NCI-H2081 treated with DMSO at 0.1 percent for 48 hours (cell line): Measurements from ENCODE around the gene LFNG.

Experiments used
- DNase-seq: peaks from one replicate; lab custom pipeline; 2025; lab: John Stamatoyannopoulos, UW

The LFNG gene

GRCh38 chr7:2517678-2518507 is 1.7 kb upstream of the LFNG start:
- DNase-seq: no peak

GRCh38 chr7:2518737-2519118 is 846 bp upstream of the LFNG start:
- DNase-seq: no peak

- DNase-seq: no peak
Measured at GRCh38 chr7:2520131-2520760, 672 bp downstream of the LFNG start.

GRCh38 chr7:2520761-2521290 is 1.3 kb downstream of the LFNG start:
- no peak for DNase-seq

GRCh38 chr7:2521341-2521745 is 1.8 kb downstream of the LFNG start:
- DNase-seq: no peak

- DNase-seq: no peak
Measured at GRCh38 chr7:2521952-2522591, 2.5 kb downstream of the LFNG start.

GRCh38 chr7:2522780-2523433 is 3.3 kb downstream of the LFNG start:
- DNase-seq: no peak

- DNase-seq: peak; percentile 52
Measured at GRCh38 chr7:2523461-2523936, 3.9 kb downstream of the LFNG start.

GRCh38 chr7:2523941-2524807 is 4.6 kb downstream of the LFNG start:
- peak; percentile 86 for DNase-seq

- no peak for DNase-seq
Measured at GRCh38 chr7:2524808-2525657, 5.5 kb downstream of the LFNG start.

GRCh38 chr7:2525658-2526630 is 6.4 kb downstream of the LFNG start:
- DNase-seq: peak; percentile 60

GRCh38 chr7:2526659-2527504 is 7.3 kb downstream of the LFNG start:
- DNase-seq: no peak

GRCh38 chr7:2527505-2528467 is 8.2 kb downstream of the LFNG start:
- DNase-seq: no peak

- no peak for DNase-seq
Measured at GRCh38 chr7:2528481-2529095, 9.0 kb downstream of the LFNG start.

GRCh38 chr7:2529161-2530070 is 9.8 kb downstream of the LFNG start:
- DNase-seq: no peak
